ENCODE measurements around the gene ERO1A.

ERO1A gene

GRCh38 chr14:52590318-52590717, 105.0 kb downstream of the ERO1A start (continued):
- TF ChIP-seq ZNF2 (tag by site-specific recombination; IDR thresholded peaks at IDR 0.05), result no peak
- no peak for TF ChIP-seq PRDM10 (tag by site-specific recombination; IDR thresholded peaks at IDR 0.05)

All from HEK293 (cell line).